SU-DHL-6 (cell line): ENCODE data around the gene RASSF3.

Source experiments
- CTCF ChIP-seq: fragments of 200-600 bp; sonication (generic); IDR thresholded peaks from one replicate; pipeline ENCODE4 v1.5.1; 2017; ENCODE audit warnings: antibody characterized with exemption, mild to moderate bottlenecking, low read length, moderate library complexity; ENCODE audit not compliant: insufficient read depth, poor library complexity, severe bottlenecking
- EZH2phosphoT487 ChIP-seq: fragments of 200-600 bp; sonication (generic), shearing (Covaris generic); conservative IDR thresholded peaks from 2 replicates; pipeline ENCODE4 v1.6.1; 2018; ENCODE audit warnings: mild to moderate bottlenecking, antibody characterized with exemption, low read length, moderate library complexity, mixed read lengths

- TF ChIP-seq CTCF: no peak
- TF ChIP-seq EZH2phosphoT487: no peak
Observed at GRCh38 chr12:64718649-64719048, 108.4 kb downstream of the RASSF3 start.
